ENCODE measurements around the gene KLHDC10. TPM values are rescaled to one million over a fixed set of nuclear protein-coding genes. Genes with fewer than 3 reads are reported as not detected.

Gene KLHDC10
- polyA plus RNA-seq, 1 donor from 2014 or later = 59.1 TPM

DNA sequence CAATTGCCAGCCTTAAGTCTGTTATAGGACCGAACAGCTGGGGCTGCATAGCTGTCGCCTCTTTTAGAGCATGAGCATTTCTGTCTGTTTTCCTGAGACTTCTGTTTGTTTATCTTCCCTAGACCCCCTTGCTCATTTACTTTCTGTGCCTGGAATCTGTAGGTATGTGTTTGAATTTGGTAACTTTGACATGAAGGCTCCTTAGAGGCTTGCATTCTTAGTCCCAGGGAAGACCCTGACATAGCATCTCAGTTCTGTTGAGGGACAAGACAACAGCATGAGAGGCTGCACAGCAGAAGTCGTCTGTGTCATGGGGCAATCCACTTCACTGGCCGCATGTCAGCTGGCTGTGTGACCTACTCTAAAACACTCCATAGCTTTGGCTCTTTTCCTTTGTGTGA lies 58.7 kb downstream of the KLHDC10 start (continued):
- TF ChIP-seq EZH2 (IDR thresholded peaks at IDR 0.05; ENCODE audit: borderline replicate concordance, insufficient read depth, low read length, poor library complexity, severe bottlenecking) = no peak
- TF ChIP-seq RAD21 (conservative IDR thresholded peaks at IDR 0.05) = no peak

- H3K9me3 ChIP-seq (ENCODE audit: low read length) = no peaks in the 10 kb centered on the region
- no peak for TF ChIP-seq TAF1 (IDR thresholded peaks at IDR 0.05; ENCODE audit: low read depth)
- TF ChIP-seq, protein P1, sequence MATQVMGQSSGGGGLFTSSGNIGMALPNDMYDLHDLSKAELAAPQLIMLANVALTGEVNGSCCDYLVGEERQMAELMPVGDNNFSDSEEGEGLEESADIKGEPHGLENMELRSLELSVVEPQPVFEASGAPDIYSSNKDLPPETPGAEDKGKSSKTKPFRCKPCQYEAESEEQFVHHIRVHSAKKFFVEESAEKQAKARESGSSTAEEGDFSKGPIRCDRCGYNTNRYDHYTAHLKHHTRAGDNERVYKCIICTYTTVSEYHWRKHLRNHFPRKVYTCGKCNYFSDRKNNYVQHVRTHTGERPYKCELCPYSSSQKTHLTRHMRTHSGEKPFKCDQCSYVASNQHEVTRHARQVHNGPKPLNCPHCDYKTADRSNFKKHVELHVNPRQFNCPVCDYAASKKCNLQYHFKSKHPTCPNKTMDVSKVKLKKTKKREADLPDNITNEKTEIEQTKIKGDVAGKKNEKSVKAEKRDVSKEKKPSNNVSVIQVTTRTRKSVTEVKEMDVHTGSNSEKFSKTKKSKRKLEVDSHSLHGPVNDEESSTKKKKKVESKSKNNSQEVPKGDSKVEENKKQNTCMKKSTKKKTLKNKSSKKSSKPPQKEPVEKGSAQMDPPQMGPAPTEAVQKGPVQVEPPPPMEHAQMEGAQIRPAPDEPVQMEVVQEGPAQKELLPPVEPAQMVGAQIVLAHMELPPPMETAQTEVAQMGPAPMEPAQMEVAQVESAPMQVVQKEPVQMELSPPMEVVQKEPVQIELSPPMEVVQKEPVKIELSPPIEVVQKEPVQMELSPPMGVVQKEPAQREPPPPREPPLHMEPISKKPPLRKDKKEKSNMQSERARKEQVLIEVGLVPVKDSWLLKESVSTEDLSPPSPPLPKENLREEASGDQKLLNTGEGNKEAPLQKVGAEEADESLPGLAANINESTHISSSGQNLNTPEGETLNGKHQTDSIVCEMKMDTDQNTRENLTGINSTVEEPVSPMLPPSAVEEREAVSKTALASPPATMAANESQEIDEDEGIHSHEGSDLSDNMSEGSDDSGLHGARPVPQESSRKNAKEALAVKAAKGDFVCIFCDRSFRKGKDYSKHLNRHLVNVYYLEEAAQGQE (IDR thresholded peaks at IDR 0.05; ENCODE audit: borderline replicate concordance) = no peak
- TF ChIP-seq RAD21 (conservative IDR thresholded peaks at IDR 0.05) = no peak
- no peak for TF ChIP-seq POLR2AphosphoS5 (IDR thresholded peaks at IDR 0.05)
- TF ChIP-seq SMC3 (conservative IDR thresholded peaks at IDR 0.05; ENCODE audit: poor library complexity) = no peak
- TF ChIP-seq EP300 (conservative IDR thresholded peaks at IDR 0.05; ENCODE audit: poor library complexity, severe bottlenecking) = no peak
- TF ChIP-seq, protein P2, sequence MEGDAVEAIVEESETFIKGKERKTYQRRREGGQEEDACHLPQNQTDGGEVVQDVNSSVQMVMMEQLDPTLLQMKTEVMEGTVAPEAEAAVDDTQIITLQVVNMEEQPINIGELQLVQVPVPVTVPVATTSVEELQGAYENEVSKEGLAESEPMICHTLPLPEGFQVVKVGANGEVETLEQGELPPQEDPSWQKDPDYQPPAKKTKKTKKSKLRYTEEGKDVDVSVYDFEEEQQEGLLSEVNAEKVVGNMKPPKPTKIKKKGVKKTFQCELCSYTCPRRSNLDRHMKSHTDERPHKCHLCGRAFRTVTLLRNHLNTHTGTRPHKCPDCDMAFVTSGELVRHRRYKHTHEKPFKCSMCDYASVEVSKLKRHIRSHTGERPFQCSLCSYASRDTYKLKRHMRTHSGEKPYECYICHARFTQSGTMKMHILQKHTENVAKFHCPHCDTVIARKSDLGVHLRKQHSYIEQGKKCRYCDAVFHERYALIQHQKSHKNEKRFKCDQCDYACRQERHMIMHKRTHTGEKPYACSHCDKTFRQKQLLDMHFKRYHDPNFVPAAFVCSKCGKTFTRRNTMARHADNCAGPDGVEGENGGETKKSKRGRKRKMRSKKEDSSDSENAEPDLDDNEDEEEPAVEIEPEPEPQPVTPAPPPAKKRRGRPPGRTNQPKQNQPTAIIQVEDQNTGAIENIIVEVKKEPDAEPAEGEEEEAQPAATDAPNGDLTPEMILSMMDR (IDR thresholded peaks at IDR 0.05; ENCODE audit: poor library complexity, severe bottlenecking) = no peak
- no peak for TF ChIP-seq MXI1 (conservative IDR thresholded peaks at IDR 0.05; ENCODE audit: poor library complexity, severe bottlenecking)
- TF ChIP-seq EZH2 (IDR thresholded peaks at IDR 0.05; ENCODE audit: borderline replicate concordance, insufficient read depth, low read length, poor library complexity, severe bottlenecking) = no peak
- no peak overlapping the region for H3K4me3 ChIP-seq (ENCODE audit: low read length)
- H3K9me2 ChIP-seq (ENCODE audit: insufficient read depth, low read length) = no peaks in the 10 kb centered on the region
- no peak overlapping the region for H3K27ac ChIP-seq (ENCODE audit: low read length)
- no peaks in the 10 kb centered on the region for H3F3A ChIP-seq (ENCODE audit: insufficient read depth, low read length, poor library complexity, severe bottlenecking)
- no peaks in the 10 kb centered on the region for H3K79me2 ChIP-seq (replicated peaks; ENCODE audit: insufficient read depth, low read length)
- H3K27me3 ChIP-seq (ENCODE audit: insufficient read depth, low read depth, low read length) = no peaks in the 10 kb centered on the region
- H4K20me1 ChIP-seq (ENCODE audit: insufficient read depth) = no peaks in the 10 kb centered on the region
- no peak overlapping the region for H3K4me2 ChIP-seq (ENCODE audit: low read length)
- H3K9ac ChIP-seq (ENCODE audit: low read length) = no peak overlapping the region
- H3K36me3 ChIP-seq (ENCODE audit: insufficient read depth, low read length) = peaks cover 23% of the 10 kb centered on the region
- H2AFZ ChIP-seq (ENCODE audit: low read depth, low read length) = no peak overlapping the region
Measured at GRCh38 chr7:130131191-130131834, 61.0 kb downstream of the KLHDC10 start.
